ENCODE data around the gene GCC2.
A peak's percentile ranks its signal among the peaks of the same experiment; 100 is the strongest.
"Not testable (repeated sequence)": the region's sequence is repeated elsewhere in the genome, so short reads cannot be mapped to it uniquely, and the experiment has no call there.

GCC2 gene

GRCh38 chr2:108512431-108512830 is 63.4 kb downstream of the GCC2 start:
- not testable (repeated sequence) for DNase-seq (ENCODE audit: low read depth, low spot score)

- not testable (repeated sequence) for DNase-seq (ENCODE audit: low read depth, low spot score)
Measured at GRCh38 chr2:108514478-108514877, 65.5 kb downstream of the GCC2 start.

GRCh38 chr2:108524688-108525087 is 75.7 kb downstream of the GCC2 start:
- DNase-seq (ENCODE audit: low read depth, low spot score) = not testable (repeated sequence)

- DNase-seq (ENCODE audit: low read depth, low spot score) = not testable (repeated sequence)
Measured at GRCh38 chr2:108525258-108525657, 76.3 kb downstream of the GCC2 start.

- DNase-seq (ENCODE audit: low read depth, low spot score) = no peak
Measured at GRCh38 chr2:108531674-108532055, 82.7 kb downstream of the GCC2 start.

- peak; percentile 75 for DNase-seq (ENCODE audit: low read depth, low spot score)
Measured at GRCh38 chr2:108533832-108534583, 85.0 kb downstream of the GCC2 start, which contains the start of gene LIMS1. Gene LIMS1, plus strand, starts transcription at chr2:108534470. Its CDS starts 93 bp downstream, at chr2:108534563.

GRCh38 chr2:108534584-108535356 is 85.8 kb downstream of the GCC2 start:
- DNase-seq (ENCODE audit: low read depth, low spot score) = no peak

GRCh38 chr2:108535357-108535631 is 86.3 kb downstream of the GCC2 start:
- DNase-seq (ENCODE audit: low read depth, low spot score) = no peak

GRCh38 chr2:108536133-108536780 is 87.3 kb downstream of the GCC2 start:
- no peak for DNase-seq (ENCODE audit: low read depth, low spot score)

- no peak for DNase-seq (ENCODE audit: low read depth, low spot score)
Measured at GRCh38 chr2:108536911-108537310, 87.9 kb downstream of the GCC2 start.

- no peak for DNase-seq (ENCODE audit: low read depth, low spot score)
Measured at GRCh38 chr2:108538000-108538625, 89.1 kb downstream of the GCC2 start.

GRCh38 chr2:108541451-108541850 is 92.4 kb downstream of the GCC2 start:
- DNase-seq (ENCODE audit: low read depth, low spot score) = no peak

- DNase-seq (ENCODE audit: low read depth, low spot score) = no peak
Measured at GRCh38 chr2:108542071-108542470, 93.1 kb downstream of the GCC2 start.

GRCh38 chr2:108547606-108548005 is 98.6 kb downstream of the GCC2 start:
- DNase-seq (ENCODE audit: low read depth, low spot score) = no peak

- DNase-seq (ENCODE audit: low read depth, low spot score) = no peak
Measured at GRCh38 chr2:108548208-108549003, 99.4 kb downstream of the GCC2 start.

- no peak for DNase-seq (ENCODE audit: low read depth, low spot score)
Measured at GRCh38 chr2:108552566-108552965, 103.6 kb downstream of the GCC2 start.

GRCh38 chr2:108553209-108553919 is 104.4 kb downstream of the GCC2 start:
- DNase-seq (ENCODE audit: low read depth, low spot score) = no peak

- DNase-seq (ENCODE audit: low read depth, low spot score) = no peak
Measured at GRCh38 chr2:108554528-108554927, 105.5 kb downstream of the GCC2 start.

- DNase-seq (ENCODE audit: low read depth, low spot score) = no peak
Measured at GRCh38 chr2:108555572-108555971, 106.6 kb downstream of the GCC2 start.

GRCh38 chr2:108556581-108556980 is 107.6 kb downstream of the GCC2 start:
- DNase-seq (ENCODE audit: low read depth, low spot score) = not testable (repeated sequence)

All from brain pericyte (primary cell).